Right kidney (tissue), 1 donor: Measurements from ENCODE around the gene NAMPT.
A peak's percentile ranks its signal among the peaks of the same experiment; 100 is the strongest.
"Not testable (repeated sequence)": the region's sequence is repeated elsewhere in the genome, so short reads cannot be mapped to it uniquely, and the experiment has no call there.

Experiments used
- DNase-seq: peaks from one replicate; pipeline ENCODE4 v3.0.0-alpha.2; 2016

The NAMPT gene

GRCh38 chr7:106231856-106232490 is 52.8 kb downstream of the NAMPT start:
- DNase-seq = no peak

- no peak for DNase-seq
These were observed 58.9 kb downstream of the NAMPT start for GRCh38 chr7:106225856-106226255.

- DNase-seq = no peak
These were observed 60.0 kb downstream of the NAMPT start for GRCh38 chr7:106224797-106225196.

GRCh38 chr7:106223156-106223555 is 61.6 kb downstream of the NAMPT start:
- DNase-seq = no peak

GRCh38 chr7:106222545-106222944 is 62.2 kb downstream of the NAMPT start:
- no peak for DNase-seq

- no peak for DNase-seq
These were observed 64.5 kb downstream of the NAMPT start for GRCh38 chr7:106220307-106220706.

GRCh38 chr7:106219170-106219569 is 65.6 kb downstream of the NAMPT start:
- no peak for DNase-seq

- no peak for DNase-seq
These were observed 66.2 kb downstream of the NAMPT start for GRCh38 chr7:106218546-106218945.

- DNase-seq = peak; percentile 7
These were observed 67.8 kb downstream of the NAMPT start for GRCh38 chr7:106216923-106217542.

- DNase-seq = no peak
These were observed 68.3 kb downstream of the NAMPT start for GRCh38 chr7:106216517-106216922.

GRCh38 chr7:106215868-106216516 is 68.8 kb downstream of the NAMPT start:
- no peak for DNase-seq

- not testable (repeated sequence) for DNase-seq
These were observed 75.8 kb downstream of the NAMPT start for GRCh38 chr7:106208944-106209343.

- no peak for DNase-seq
These were observed 77.8 kb downstream of the NAMPT start for GRCh38 chr7:106206826-106207541.

- DNase-seq = no peak
These were observed 79.1 kb downstream of the NAMPT start for GRCh38 chr7:106205621-106206222.

GRCh38 chr7:106203473-106203872 is 81.3 kb downstream of the NAMPT start:
- DNase-seq = no peak

- no peak for DNase-seq
These were observed 83.6 kb downstream of the NAMPT start for GRCh38 chr7:106201164-106201563.

GRCh38 chr7:106199813-106200364 is 84.9 kb downstream of the NAMPT start:
- no peak for DNase-seq

GRCh38 chr7:106199024-106199423 is 85.8 kb downstream of the NAMPT start:
- DNase-seq = no peak
